Endothelial cell of umbilical vein (primary cell): ENCODE data around the gene SKIC8. TPM values are rescaled to one million over a fixed set of nuclear protein-coding genes. Genes with fewer than 3 reads are reported as not detected.

Source experiments
- BruUV-seq: library from RNA; stranded (reverse); fragments of 400-500 nt; replicated peaks from 2 replicates; lab custom pipeline; 2021; lab: Mats Ljungman, UMichigan
- CTCF ChIA-PET: fragments of 300-600, 350-600 bp; sonication (Branson Sonifier 250); formaldehyde crosslinking; loops from one replicate; lab custom pipeline; 2021; ENCODE audit warnings: antibody characterized with exemption, inconsistent platforms; lab: Charles Lee
- POLR2A ChIA-PET: fragments of 300-600, 350-600 bp; sonication (Branson Sonifier 250); formaldehyde crosslinking; loops from one replicate; lab custom pipeline; 2021; ENCODE audit warnings: antibody characterized with exemption, inconsistent platforms; lab: Charles Lee
- DNase-seq: peaks from one replicate; pipeline ENCODE4 v3.0.0-alpha.2; 2011; ENCODE audit warnings: low read depth, low spot score
- FAIRE-seq: peaks from 2 replicates; lab custom pipeline; 2011; peaks lifted over from hg19 to GRCh38; lab: Jason Lieb, UNC
- H2AFZ ChIP-seq: 2 replicates; pipeline ENCODE4 v1.6.0; 2012; ENCODE audit warnings: low read depth, low read length, control low read depth, inconsistent platforms
- H3K27ac ChIP-seq: 2 replicates; pipeline ENCODE4 v1.5.1; 2011; ENCODE audit warnings: low read depth, mild to moderate bottlenecking, control low read depth, low read length, moderate library complexity; ENCODE audit not compliant: insufficient read depth
- H3K27me3 ChIP-seq, 2 experiments: 2 replicates each; pipeline versions ENCODE4 v1.6.0 to v1.6.1; 2011; ENCODE audit warnings: low read length in 2 of 2, mixed read lengths in 1 of 2; ENCODE audit not compliant: control insufficient read depth in 2 of 2, insufficient read depth in 2 of 2
- H3K36me3 ChIP-seq, 2 experiments: 2 replicates in 1 of 2; 3 replicates in 1 of 2; pipeline ENCODE4 v1.5.1; 2011; ENCODE audit warnings: low read length in 2 of 2, mild to moderate bottlenecking in 1 of 2, moderate library complexity in 1 of 2; ENCODE audit not compliant: control insufficient read depth in 2 of 2, insufficient read depth in 2 of 2; ENCODE audit errors: extremely low read depth in 1 of 2
- H3K4me1 ChIP-seq: 3 replicates; pipeline ENCODE4 v1.5.1; 2011; ENCODE audit warnings: mild to moderate bottlenecking, low read length; ENCODE audit not compliant: control insufficient read depth, insufficient read depth; ENCODE audit errors: extremely low read depth
- H3K4me2 ChIP-seq: 2 replicates; pipeline ENCODE4 v1.6.1; 2011; ENCODE audit warnings: low read length, control low read depth, mixed read lengths; ENCODE audit not compliant: insufficient read depth
- H3K4me3 ChIP-seq, 3 experiments: fragments of 200-600 bp in 1 of 3; sonication (generic), shearing (Covaris generic) in 1 of 3; replicated peaks in 1 of 3; 2 replicates each; pipeline ENCODE4 v1.5.1; 2011 to 2016; ENCODE audit warnings: control low read depth in 3 of 3, low read length in 3 of 3, mild to moderate bottlenecking in 2 of 3, inconsistent platforms in 1 of 3, low read depth in 1 of 3, moderate library complexity in 1 of 3; ENCODE audit not compliant: insufficient read depth in 1 of 3
- H3K79me2 ChIP-seq: 2 replicates; pipeline ENCODE4 v1.6.0; 2012; ENCODE audit warnings: low read length, inconsistent platforms; ENCODE audit not compliant: control insufficient read depth, insufficient read depth
- H3K9ac ChIP-seq: replicated peaks from 2 replicates; pipeline ENCODE3; 2011; ENCODE audit warnings: low read length, control low read depth; ENCODE audit not compliant: insufficient read depth; ENCODE audit errors: extremely low read depth
- H3K9me1 ChIP-seq: replicated peaks from 3 replicates; pipeline ENCODE4 v1.6.0; 2011; ENCODE audit warnings: mild to moderate bottlenecking, low read length; ENCODE audit not compliant: control insufficient read depth, insufficient read depth; ENCODE audit errors: extremely low read depth
- H3K9me3 ChIP-seq: replicated peaks from 2 replicates; pipeline ENCODE4 v1.5.1; 2012; ENCODE audit warnings: low read length, inconsistent platforms; ENCODE audit not compliant: control insufficient read depth, insufficient read depth
- H4K20me1 ChIP-seq: replicated peaks from 2 replicates; pipeline ENCODE3; 2011; ENCODE audit warnings: mild to moderate bottlenecking, low read length; ENCODE audit not compliant: control insufficient read depth, insufficient read depth; ENCODE audit errors: extremely low read depth
- EZH2 ChIP-seq: IDR thresholded peaks from 2 replicates; pipeline ENCODE4 v1.6.1; 2012; ENCODE audit warnings: borderline replicate concordance, low read depth, mild to moderate bottlenecking, moderate library complexity, low read length, inconsistent platforms; ENCODE audit not compliant: severe bottlenecking
- FOS ChIP-seq: IDR thresholded peaks from 2 replicates; pipeline ENCODE4 v1.6.1; 2011; ENCODE audit warnings: mild to moderate bottlenecking, low read length, moderate library complexity, borderline replicate concordance; ENCODE audit not compliant: insufficient read depth
- GATA2 ChIP-seq: IDR thresholded peaks from 2 replicates; pipeline ENCODE4 v1.7.0; 2011; ENCODE audit warnings: low read depth, mild to moderate bottlenecking, moderate library complexity, mixed read lengths, low read length; ENCODE audit not compliant: insufficient read length, insufficient read depth
- JUN ChIP-seq: IDR thresholded peaks from 2 replicates; pipeline ENCODE4 v1.6.1; 2011; ENCODE audit warnings: borderline replicate concordance, low read depth; ENCODE audit not compliant: insufficient read length, insufficient read depth
- MYC ChIP-seq: IDR thresholded peaks from one replicate; pipeline ENCODE4 v1.6.1; 2011; ENCODE audit warnings: mild to moderate bottlenecking, low read depth, low read length
- POLR2A ChIP-seq: IDR thresholded peaks from 2 replicates; pipeline ENCODE4 v1.6.1; 2012; ENCODE audit warnings: low read depth, mild to moderate bottlenecking, control low read depth, low read length
- POLR2AphosphoS5 ChIP-seq: IDR thresholded peaks from 2 replicates; pipeline ENCODE4 v1.6.1; 2012; ENCODE audit warnings: low read depth, mild to moderate bottlenecking, control low read depth, low read length, moderate library complexity; ENCODE audit not compliant: insufficient read depth
- dilution Hi-C: fragments of 300-500 bp; cut with MboI; formaldehyde crosslinking; loops from one replicate; pipeline ENCODE4 v1.15.0; 2019; ENCODE audit warnings: low sequenced_read_pairs; ENCODE audit not compliant: extremely low pct_ligation_motif_present
- intact Hi-C: fragments of 100-400 bp; cut with micrococcal nuclease; formaldehyde crosslinking; loops from one replicate; pipeline ENCODE4 v1.10.0; 2022
- polyA plus RNA-seq, 4 experiments: library from polyadenylated mRNA; depleted of rRNA in 3 of 4; stranded (reverse) in 3 of 4; unstranded in 1 of 4; fragments of >200 nt; gene quantifications; 2 replicates each; pipeline versions ENCODE4 v1.2.1 to v1.2.3, GENCODE V29; 2011 to 2012; ENCODE audit warnings: missing spikeins in 1 of 4
- total RNA-seq: library from RNA; stranded (reverse); gene quantifications from 2 replicates; pipeline ENCODE4 v1.2.3, GENCODE V29; 2021
- TF ChIP-seq, protein P1 (sequence below): IDR thresholded peaks from 2 replicates; pipeline ENCODE4 v1.6.1; 2011; ENCODE audit not compliant: insufficient read depth, insufficient read length
- TF ChIP-seq, protein P2 (sequence below), 2 donors: IDR thresholded peaks; 1 replicate in 1 of 2; 2 replicates in 1 of 2; pipeline ENCODE4 v1.5.1; 2011; ENCODE audit warnings: low read length in 2 of 2, mild to moderate bottlenecking in 2 of 2, moderate library complexity in 2 of 2, control low read depth in 1 of 2, inconsistent platforms in 1 of 2, low read depth in 1 of 2; ENCODE audit not compliant: insufficient read depth in 1 of 2; ENCODE audit errors: extremely low read depth in 1 of 2

SKIC8 gene
- total and polyA plus RNA-seq, 2 donors (not counting 3 experiments of a cell fraction or from before 2014, with no cell fraction given), result 49.7 to 95.0 TPM

DNA sequence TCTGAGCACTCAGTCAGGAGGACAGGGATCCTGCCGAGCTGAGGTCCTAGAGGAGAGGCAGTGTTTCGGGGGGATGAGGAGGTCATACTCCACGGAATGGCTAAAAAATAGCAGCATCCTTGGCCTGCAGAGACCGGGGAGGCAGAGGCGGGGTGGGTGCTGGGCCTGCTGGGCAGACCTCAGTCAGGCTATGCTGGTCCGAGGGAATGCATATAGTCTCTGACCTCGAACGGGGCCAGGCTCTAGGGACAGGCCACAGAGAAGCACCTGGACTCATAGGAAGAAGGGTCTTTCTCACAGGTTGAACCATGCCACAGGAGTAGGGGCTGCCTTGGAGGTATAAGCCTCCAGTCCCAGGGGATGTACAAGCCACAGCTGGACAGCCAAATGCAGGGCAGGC is 14.0 kb upstream of the SKIC8 start:
- Histone ChIP-seq H3K36me3 (no peaks in the 10 kb centered on the region), H4K20me1 (no peaks in the 10 kb centered on the region), H3K9me3 (no peaks in the 10 kb centered on the region), H3K27ac (no peak overlapping the region), H3K9ac (no peak overlapping the region), H3K9me1 (no peaks in the 10 kb centered on the region), H3K27me3 (no peaks in the 10 kb centered on the region), H3K4me1 (no peaks in the 10 kb centered on the region), H3K4me3 (no peak overlapping the region), H3K4me2 (no peak overlapping the region), H3K79me2 (no peaks in the 10 kb centered on the region), H2AFZ (no peak overlapping the region)
- no peak for TF ChIP-seq FOS
- no peak for TF ChIP-seq POLR2A
- TF ChIP-seq, protein P1, sequence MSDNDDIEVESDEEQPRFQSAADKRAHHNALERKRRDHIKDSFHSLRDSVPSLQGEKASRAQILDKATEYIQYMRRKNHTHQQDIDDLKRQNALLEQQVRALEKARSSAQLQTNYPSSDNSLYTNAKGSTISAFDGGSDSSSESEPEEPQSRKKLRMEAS, result no peak
- no peak for TF ChIP-seq MYC
- TF ChIP-seq, protein P2, sequence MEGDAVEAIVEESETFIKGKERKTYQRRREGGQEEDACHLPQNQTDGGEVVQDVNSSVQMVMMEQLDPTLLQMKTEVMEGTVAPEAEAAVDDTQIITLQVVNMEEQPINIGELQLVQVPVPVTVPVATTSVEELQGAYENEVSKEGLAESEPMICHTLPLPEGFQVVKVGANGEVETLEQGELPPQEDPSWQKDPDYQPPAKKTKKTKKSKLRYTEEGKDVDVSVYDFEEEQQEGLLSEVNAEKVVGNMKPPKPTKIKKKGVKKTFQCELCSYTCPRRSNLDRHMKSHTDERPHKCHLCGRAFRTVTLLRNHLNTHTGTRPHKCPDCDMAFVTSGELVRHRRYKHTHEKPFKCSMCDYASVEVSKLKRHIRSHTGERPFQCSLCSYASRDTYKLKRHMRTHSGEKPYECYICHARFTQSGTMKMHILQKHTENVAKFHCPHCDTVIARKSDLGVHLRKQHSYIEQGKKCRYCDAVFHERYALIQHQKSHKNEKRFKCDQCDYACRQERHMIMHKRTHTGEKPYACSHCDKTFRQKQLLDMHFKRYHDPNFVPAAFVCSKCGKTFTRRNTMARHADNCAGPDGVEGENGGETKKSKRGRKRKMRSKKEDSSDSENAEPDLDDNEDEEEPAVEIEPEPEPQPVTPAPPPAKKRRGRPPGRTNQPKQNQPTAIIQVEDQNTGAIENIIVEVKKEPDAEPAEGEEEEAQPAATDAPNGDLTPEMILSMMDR (IDR thresholded peaks at IDR 0.05; ENCODE audit: extremely low read depth in 1 of 2, insufficient read depth in 1 of 2, low read depth in 1 of 2, low read length in 2 of 2), result no peak
- no peak for TF ChIP-seq POLR2AphosphoS5
- no peak for TF ChIP-seq JUN
- TF ChIP-seq GATA2, result no peak
- TF ChIP-seq EZH2, result no peak
- dilution Hi-C loops (no loop called here), intact Hi-C loops (loop anchor here (10.0 kb wide), 1 partner anchor 441 kb away; no protein-coding TSS in a partner anchor)
- no peak for DNase-seq
- no peak for FAIRE-seq
- CTCF ChIA-PET, result interaction anchor here (14.6 kb wide), 1 partner anchor 107 kb away, joined by 367 read pairs; no protein-coding TSS in a partner anchor
- no TSS peak for BruUV-seq
- POLR2A ChIA-PET, result no interaction called here
